T47D (cell line): ENCODE data around the gene CDKAL1.

ENCODE experiments used
- DNase-seq, 2 experiments: peaks; one replicate each; pipeline versions ENCODE4 v3.0.0 to v3.0.0-alpha.2; 2011 to 2012; ENCODE audit warnings: low read depth in 1 of 2, low spot score in 1 of 2
- JUND ChIP-seq: IDR thresholded peaks from 2 replicates; pipeline ENCODE4 v1.6.1; 2012; ENCODE audit warnings: low read depth
- in situ Hi-C: cut with HindIII; loops from 2 replicates; pipeline ENCODE4 v1.10.0; 2016; ENCODE audit warnings: low sequenced_read_pairs, low pct_unique_long_range_greater_than_20kb

CDKAL1 gene

GRCh38 chr6:20850686-20851416 is 316.6 kb downstream of the CDKAL1 start:
- no peak for DNase-seq
- TF ChIP-seq JUND: no peak
- in situ Hi-C loops: no loop called here

GRCh38 chr6:20851795-20852194 is 317.5 kb downstream of the CDKAL1 start:
- TF ChIP-seq JUND: no peak
- no peak for DNase-seq
- in situ Hi-C loops: no loop called here

DNA sequence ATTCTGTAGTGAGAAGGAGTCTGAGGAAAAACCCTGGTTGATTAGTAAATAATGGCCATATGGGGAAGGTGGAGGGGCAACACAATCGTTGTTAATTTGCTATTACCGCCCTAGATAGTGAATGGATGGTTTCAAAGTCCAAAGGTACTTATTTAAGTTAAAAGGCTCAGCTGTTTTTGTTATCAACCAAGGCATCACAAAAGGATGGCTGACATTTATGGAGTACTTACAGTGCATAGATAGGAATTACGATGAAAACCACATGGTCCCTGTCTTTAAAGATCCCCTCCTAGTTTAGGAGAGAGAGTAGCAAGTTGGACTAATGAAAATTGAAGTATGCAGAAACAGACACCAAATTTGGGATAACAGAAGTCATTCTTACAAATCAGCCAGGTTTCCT is 319.6 kb downstream of the CDKAL1 start:
- no peak for TF ChIP-seq JUND
- DNase-seq: no peak
- in situ Hi-C loops: no loop called here

DNA sequence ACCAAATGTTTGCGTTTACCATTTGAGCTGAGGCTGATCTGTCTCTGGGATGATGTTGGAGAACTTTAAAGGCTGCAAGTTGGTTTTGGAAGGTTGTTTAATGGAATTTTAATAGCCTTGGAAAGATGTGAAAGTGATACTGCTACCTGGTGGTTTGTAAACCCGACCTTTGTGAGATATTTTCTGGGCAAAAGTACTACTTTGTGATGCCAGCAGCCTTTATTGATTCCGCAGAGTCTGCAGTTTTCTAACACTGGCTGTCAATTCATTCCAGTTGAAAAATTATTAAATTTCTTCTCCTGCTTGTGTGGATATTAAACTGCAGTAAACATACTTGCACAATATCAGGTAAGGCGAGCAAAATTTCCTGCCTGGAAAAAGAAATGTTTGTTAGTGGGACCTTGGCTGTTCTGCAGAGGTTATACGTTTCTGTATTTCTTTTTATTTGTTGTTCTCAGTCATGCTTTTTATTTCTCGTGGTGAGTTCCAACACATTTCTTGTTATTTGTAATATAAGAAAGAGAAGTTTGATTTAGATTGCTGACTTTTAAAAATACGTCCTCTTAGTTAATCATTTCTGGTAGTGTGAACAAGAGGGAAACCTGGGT is 322.5 kb downstream of the CDKAL1 start:
- in situ Hi-C loops: no loop called here
- DNase-seq: no peak
- no peak for TF ChIP-seq JUND

DNA sequence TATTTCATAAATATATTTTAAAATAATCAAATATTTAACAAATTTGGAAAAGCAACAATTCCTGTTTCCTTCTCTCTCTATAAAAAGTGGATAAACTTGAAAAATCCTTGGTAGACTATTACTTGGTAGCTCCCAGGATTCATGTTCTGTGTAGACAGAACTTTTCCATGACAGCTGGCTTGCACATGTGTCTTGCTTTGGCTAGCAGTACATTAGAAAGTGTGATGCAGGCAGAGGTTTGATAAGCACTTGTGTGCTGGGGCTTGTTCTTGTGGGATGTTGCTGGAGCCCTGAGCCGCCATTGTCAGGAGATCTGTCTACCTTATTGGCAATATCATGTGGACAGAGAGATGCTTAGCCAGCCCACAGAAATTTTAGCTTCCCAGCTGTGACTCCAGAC is 327.2 kb downstream of the CDKAL1 start:
- in situ Hi-C loops: no loop called here
- no peak for TF ChIP-seq JUND
- no peak for DNase-seq

GRCh38 chr6:20866036-20866435 is 331.8 kb downstream of the CDKAL1 start:
- in situ Hi-C loops: no loop called here
- no peak for DNase-seq
- TF ChIP-seq JUND: no peak

DNA sequence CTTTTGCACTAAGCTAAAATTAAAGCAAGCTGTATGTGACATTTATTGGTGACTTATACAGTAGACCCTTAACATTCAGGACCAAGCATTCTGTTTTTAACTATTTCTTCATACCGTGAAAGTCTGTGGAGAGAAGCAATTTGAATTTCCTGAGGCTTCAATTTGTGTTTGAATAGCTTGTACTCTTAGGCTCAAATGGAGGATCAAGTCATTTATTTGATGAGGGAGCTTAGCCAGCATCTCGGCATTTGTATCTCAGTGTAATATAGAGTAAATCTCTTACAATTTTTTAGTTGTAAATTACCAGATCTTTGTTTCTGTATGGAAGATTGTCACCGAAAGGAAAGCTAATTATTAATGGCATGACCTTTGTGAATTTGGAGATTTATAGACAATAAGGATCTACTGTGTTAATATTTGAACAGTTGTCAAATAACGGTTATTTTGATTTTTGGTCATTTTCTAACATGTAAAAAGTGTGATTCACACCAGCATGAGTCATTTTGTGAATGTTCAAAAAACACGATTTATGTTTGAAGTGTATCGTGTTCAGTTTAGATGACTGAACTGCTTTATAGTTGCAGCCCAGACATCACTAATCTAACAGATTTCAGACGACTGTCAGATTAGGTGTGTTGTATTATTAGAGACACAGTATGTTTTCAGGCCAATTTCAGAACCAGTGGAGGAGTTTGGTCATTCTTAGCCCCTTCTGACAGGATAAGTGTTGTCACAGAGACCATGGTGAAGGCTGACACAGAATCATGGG is 332.9 kb downstream of the CDKAL1 start:
- in situ Hi-C loops: no loop called here
- no peak for DNase-seq

GRCh38 chr6:20868397-20869096 is 334.3 kb downstream of the CDKAL1 start:
- no peak for TF ChIP-seq JUND
- no peak for DNase-seq
- in situ Hi-C loops: no loop called here

More for the DNA sequence above, 332.9 kb downstream of the CDKAL1 start:
- no peak for TF ChIP-seq JUND

- in situ Hi-C loops: no loop called here
- TF ChIP-seq JUND: no peak
- DNase-seq: no peak
Measured at GRCh38 chr6:20870021-20870420, 335.8 kb downstream of the CDKAL1 start.

GRCh38 chr6:20870493-20870892 is 336.2 kb downstream of the CDKAL1 start:
- TF ChIP-seq JUND: no peak
- in situ Hi-C loops: no loop called here
- no peak for DNase-seq

DNA sequence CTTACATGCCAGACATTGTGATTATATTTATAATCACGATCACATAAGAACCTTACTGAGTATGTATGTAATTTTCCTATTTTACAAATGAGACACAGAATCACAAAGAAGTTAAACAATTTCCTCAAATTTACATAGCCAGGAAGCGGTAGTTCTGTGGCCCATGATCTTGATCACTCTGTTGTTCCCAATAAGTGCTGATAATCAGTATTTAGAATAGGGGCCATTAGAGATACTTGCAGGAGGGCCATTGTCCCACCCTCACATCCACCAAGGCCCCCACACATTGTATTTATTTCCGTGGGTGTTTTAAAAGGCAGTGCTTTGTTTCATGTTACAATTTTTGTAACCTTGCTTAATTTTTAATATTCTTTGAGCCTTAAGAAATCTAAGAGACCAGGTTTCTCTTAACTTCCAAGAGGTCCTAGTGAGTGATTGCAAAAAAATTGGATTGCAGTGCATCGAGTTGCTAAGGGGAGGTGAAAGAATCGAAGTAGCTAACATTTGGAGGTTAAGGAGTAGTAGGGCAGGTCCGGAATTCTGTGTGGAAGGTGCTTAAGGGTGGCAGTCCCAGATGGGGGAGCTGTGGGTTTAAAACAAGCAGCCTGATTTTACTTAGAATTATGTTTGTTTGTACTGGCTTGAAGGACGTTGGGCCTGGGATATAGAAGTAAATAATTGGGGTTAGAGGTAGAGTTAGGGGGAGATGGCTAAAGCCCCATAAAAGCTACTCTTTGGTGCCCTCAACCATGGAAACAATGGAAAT is 339.4 kb downstream of the CDKAL1 start:
- no peak for TF ChIP-seq JUND
- peak in 1 of 2 experiments; percentile 38 for DNase-seq
- in situ Hi-C loops: no loop called here

GRCh38 chr6:20875369-20875963 is 341.2 kb downstream of the CDKAL1 start:
- no peak for TF ChIP-seq JUND
- in situ Hi-C loops: no loop called here
- DNase-seq: peak in 1 of 2 experiments; percentile 39
